RWPE1 (cell line): ENCODE data around the gene SAA1.
A peak's percentile ranks its signal among the peaks of the same experiment; 100 is the strongest.

ENCODE experiments used
- CTCF ChIA-PET: fragments of 350-600 bp; sonication (Branson Sonifier 250); formaldehyde crosslinking; extraction: SDS; loops from one replicate; lab custom pipeline; 2021; lab: Yijun Ruan, JAX
- POLR2A ChIA-PET: fragments of 400-600 bp; formaldehyde crosslinking; extraction: SDS; loops from one replicate; lab custom pipeline; 2020; ENCODE audit warnings: antibody characterized with exemption; ENCODE audit not compliant: low non-redundant PET; lab: Yijun Ruan, JAX
- DNase-seq: peaks from one replicate; pipeline ENCODE4 v3.0.0; 2012; ENCODE audit warnings: low spot score
- H3K27ac ChIP-seq: fragments of 450-650 bp; 2 replicates; pipeline ENCODE4 v1.5.1; 2017
- TF ChIP-seq, protein P1 (sequence below): fragments of 450-650 bp; conservative IDR thresholded peaks from 2 replicates; pipeline ENCODE4 v1.5.1; 2017; ENCODE audit warnings: low read depth, mild to moderate bottlenecking

The SAA1 gene

DNA sequence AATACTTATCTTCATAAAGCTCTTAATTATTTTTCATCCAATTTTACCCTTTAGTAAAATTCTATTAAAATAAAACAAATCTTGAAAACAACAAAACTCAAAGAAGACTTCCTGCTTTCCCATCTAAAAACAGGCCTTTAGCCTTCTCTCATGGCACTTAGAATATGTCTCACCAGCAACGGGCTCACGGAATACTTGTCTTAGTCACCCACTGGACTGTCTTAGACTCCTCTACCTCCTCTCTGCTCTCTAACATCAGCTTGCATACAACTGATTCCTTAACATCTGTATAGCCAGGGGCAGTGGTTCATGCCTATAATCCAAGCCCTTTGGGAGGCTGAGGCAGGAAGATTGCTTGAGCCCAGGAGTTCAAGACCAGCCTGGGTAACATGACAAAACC lies 42.2 kb downstream of the SAA1 start:
- ChIA-PET CTCF (interaction anchor here (0.7 kb wide), 1 partner anchor 11 kb away, joined by 7 read pairs; no protein-coding TSS in a partner anchor), POLR2A (no interaction called here)
- H3K27ac ChIP-seq: peak overlapping the region; percentile 75
- DNase-seq: no peak
- TF ChIP-seq, protein P1, sequence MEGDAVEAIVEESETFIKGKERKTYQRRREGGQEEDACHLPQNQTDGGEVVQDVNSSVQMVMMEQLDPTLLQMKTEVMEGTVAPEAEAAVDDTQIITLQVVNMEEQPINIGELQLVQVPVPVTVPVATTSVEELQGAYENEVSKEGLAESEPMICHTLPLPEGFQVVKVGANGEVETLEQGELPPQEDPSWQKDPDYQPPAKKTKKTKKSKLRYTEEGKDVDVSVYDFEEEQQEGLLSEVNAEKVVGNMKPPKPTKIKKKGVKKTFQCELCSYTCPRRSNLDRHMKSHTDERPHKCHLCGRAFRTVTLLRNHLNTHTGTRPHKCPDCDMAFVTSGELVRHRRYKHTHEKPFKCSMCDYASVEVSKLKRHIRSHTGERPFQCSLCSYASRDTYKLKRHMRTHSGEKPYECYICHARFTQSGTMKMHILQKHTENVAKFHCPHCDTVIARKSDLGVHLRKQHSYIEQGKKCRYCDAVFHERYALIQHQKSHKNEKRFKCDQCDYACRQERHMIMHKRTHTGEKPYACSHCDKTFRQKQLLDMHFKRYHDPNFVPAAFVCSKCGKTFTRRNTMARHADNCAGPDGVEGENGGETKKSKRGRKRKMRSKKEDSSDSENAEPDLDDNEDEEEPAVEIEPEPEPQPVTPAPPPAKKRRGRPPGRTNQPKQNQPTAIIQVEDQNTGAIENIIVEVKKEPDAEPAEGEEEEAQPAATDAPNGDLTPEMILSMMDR: no peak

- TF ChIP-seq, protein P1: no peak
- POLR2A ChIA-PET: no interaction called here
- peak overlapping the region; percentile 38; the same call in 1 of the 2 replicates for H3K27ac ChIP-seq
- DNase-seq: no peak
- CTCF ChIA-PET: no interaction called here
Measured at GRCh38 chr11:18309691-18310090, 43.6 kb downstream of the SAA1 start.

DNA sequence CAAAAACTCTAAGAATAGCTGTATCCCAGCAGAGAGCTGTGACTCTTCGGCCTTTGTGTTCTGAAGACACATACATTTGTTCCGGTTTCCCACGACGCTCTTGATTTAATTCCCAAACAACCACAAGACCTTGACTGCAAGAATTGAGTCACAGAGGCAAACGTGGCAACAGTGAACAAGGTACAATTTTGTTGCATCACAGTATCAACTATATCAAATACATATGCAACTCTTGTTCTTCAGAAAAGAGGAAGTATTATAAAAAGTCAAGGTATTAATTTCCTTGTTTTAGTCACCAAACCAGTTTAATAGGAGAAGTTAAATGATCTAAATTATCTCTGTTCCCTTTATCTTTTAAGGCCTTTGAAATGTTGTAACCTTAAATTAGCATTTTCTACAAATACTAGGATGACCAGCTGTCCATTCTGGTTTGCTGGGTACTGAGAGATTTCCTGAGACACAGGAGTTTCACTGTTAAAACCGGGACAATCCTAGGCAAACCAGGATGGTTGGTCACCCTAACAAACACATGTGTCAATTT lies 44.8 kb downstream of the SAA1 start:
- POLR2A ChIA-PET: no interaction called here
- no peak for DNase-seq
- CTCF ChIA-PET: interaction anchor here (0.7 kb wide), 1 partner anchor 413 kb away, joined by 4 read pairs; no protein-coding TSS in a partner anchor
- no peak overlapping the region for H3K27ac ChIP-seq
- TF ChIP-seq, protein P1: no peak

GRCh38 chr11:18312012-18312411 lies 45.9 kb downstream of the SAA1 start:
- DNase-seq: no peak
- TF ChIP-seq, protein P1: no peak
- ChIA-PET POLR2A (no interaction called here), CTCF (interaction anchor here (0.7 kb wide), 1 partner anchor 197 kb away, joined by 4 read pairs; no protein-coding TSS in a partner anchor)
- no peak overlapping the region for H3K27ac ChIP-seq

DNA sequence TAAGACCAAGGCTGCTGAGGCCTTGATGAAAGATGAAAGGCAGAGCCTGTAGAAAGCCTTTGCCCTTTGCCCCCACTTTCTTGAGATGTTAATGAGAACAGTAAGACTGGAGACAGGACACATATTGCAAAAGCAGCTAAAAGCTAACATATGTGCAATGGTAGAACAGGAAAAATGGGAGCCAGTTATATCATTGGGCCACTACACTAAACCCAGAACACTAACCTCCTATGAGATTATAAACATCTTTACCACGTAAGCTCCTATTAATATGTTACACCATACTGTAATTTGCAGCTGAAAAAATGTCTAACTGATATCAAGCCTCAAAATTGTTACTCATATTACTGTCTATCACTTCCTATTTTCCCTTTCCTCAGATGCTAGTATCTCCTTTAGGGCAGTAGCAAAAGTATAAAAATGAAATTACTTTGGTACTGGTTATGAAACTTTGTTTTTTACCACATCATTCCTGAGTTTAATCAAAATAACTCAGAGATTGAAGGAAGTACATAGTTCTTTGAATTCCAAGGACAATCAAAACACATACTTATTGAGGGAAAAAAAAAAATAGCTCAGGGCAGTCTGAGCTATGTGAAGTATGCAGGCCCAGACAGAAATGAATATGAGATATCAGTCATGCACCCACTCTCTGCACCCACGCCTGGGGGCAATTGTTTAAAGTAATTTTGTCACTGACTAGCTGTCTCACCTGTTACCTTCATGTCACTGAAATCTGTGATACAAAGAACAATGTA lies 46.8 kb downstream of the SAA1 start:
- TF ChIP-seq, protein P1: no peak
- ChIA-PET CTCF (interaction anchor here (0.6 to 1.0 kb wide), 3 partner anchors 9 to 379 kb away, joined by 3 to 4 read pairs (median 3); partner anchors contain the start of gene HPS5), POLR2A (interaction anchor here (0.5 to 0.6 kb wide), 2 partner anchors 83 to 364 kb away, joined by 4 to 6 read pairs; no protein-coding TSS in a partner anchor)
- peak; percentile 65 for DNase-seq
- peak overlapping the region; percentile 75 for H3K27ac ChIP-seq

DNA sequence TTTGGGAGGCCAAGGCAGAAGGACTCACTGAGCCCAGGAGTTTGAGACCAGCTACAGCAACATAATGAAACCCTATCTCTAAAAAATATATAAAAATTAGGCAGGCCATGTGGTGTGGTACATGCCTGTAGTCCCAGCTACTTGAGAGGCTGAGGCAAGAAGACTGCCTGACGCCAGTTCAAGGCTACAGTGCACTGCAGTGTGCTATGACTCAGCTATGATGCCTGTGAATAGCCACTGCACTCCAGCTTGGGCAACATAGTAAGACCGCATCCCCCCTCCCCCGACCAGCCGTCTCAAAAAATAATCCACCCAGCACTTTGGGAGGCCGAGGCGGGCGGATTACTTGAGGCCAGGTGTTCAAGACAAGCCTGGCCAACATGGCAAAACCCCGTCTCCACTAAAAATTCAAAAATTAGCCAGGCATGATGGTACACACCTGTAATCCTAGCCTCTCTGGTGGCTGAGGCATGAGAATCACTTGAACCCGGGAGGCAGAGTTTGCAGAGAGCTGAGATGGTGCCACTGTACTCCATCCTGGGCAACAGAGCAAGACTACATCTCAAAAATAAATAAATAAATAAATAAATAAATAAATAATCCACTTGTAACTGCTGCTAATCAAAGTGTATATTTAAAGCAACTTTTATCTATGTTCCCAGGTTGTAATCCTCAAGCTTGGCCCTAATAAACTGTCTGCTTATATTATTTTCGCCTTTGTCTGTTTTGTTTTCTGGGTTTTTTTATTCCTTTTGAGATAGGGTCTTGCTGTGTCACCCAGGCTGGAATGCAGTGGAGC lies 48.1 kb downstream of the SAA1 start:
- CTCF ChIA-PET: interaction anchor here (0.6 to 0.8 kb wide), 2 partner anchors 81 to 380 kb away, joined by 3 to 4 read pairs; no protein-coding TSS in a partner anchor
- no peak for DNase-seq
- POLR2A ChIA-PET: interaction anchor here (0.6 kb wide), 1 partner anchor 217 kb away, joined by 4 read pairs; no protein-coding TSS in a partner anchor
- H3K27ac ChIP-seq: peak overlapping the region; percentile 75
- TF ChIP-seq, protein P1: no peak
